GM19351 (cell line): Measurements from ENCODE around the gene ERLIN1.
A peak's percentile ranks its signal among the peaks of the same experiment; 100 is the strongest.

Experiments used
- ATAC-seq: cut with Tn5 transposase; IDR thresholded peaks from one replicate; pipeline ENCODE4 v1.9.1; 2021; ENCODE audit warnings: mild to moderate bottlenecking, moderate library complexity; ENCODE audit not compliant: unreplicated experiment

ERLIN1 gene

GRCh38 chr10:100173035-100173434 lies 12.8 kb downstream of the ERLIN1 start:
- ATAC-seq: no peak

- no peak for ATAC-seq
These were observed 13.5 kb downstream of the ERLIN1 start for GRCh38 chr10:100172349-100172748.

GRCh38 chr10:100168313-100168643 lies 17.6 kb downstream of the ERLIN1 start:
- no peak for ATAC-seq

- no peak for ATAC-seq
These were observed 18.1 kb downstream of the ERLIN1 start for GRCh38 chr10:100167553-100168312.

DNA sequence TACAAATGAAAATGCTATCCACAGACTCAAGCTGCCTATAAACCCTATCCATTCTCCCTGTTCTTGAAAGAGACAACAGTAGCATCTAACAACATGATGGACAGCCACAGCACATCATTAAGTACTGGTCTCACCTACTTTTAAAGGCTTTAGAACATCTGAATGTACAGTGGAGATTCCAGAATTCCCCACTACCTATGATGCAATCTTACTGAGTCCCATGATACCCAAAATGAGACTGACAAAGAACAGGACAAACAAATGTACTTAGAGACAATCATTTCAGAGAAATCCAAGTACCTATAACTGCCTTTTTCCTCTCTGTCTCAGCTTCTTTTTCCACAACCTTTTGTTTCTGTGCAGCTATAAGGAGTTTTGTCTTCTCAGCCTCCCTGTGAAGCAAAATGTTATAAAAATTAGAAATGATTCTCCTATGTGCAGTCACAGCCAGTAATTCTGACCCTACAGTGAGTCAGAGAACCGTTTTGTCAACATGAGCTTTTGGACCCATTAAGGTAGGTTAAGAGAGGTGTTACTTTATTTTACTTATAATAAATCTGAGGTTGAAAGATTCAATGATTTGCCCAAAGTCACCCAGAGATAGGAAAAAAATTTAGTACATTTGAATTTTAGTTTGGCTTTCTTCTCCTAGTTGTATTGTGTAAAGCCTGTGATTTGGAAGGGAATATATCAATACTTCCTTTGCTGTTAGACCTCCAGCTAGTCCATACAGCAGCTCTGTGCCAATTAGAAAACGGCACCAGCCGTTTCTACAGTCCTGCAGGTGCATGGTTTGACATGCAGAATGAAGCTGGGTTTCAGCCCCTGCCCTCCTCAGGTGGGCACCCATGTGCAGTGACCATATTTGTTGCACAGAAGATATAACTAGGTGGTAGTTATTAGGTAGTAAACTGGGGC lies 21.9 kb downstream of the ERLIN1 start:
- ATAC-seq: no peak

DNA sequence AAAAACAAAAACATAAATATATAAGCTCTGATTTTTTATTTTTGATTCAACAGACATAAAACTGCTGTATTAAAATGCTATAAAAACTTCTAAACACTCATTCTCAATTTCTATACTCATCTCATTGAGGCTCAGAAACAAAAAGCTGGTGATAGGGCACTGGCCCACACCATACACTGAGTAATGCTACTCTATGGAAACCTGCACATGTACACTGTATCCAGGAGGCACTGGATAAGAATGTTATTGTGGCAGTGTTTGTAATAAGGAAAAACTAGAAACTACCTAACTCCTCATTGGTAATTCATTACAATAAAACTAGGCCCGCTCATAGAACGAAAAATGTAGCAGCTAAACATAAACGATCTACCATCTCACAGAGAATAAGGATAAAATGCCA lies 23.1 kb downstream of the ERLIN1 start:
- ATAC-seq: no peak

GRCh38 chr10:100158044-100158805 lies 27.6 kb downstream of the ERLIN1 start:
- ATAC-seq: peak; percentile 93

GRCh38 chr10:100157156-100157555 lies 28.7 kb downstream of the ERLIN1 start:
- ATAC-seq: no peak

- no peak for ATAC-seq
These were observed 29.9 kb downstream of the ERLIN1 start for GRCh38 chr10:100155936-100156335.

GRCh38 chr10:100154666-100155065 lies 31.2 kb downstream of the ERLIN1 start:
- ATAC-seq: no peak

DNA sequence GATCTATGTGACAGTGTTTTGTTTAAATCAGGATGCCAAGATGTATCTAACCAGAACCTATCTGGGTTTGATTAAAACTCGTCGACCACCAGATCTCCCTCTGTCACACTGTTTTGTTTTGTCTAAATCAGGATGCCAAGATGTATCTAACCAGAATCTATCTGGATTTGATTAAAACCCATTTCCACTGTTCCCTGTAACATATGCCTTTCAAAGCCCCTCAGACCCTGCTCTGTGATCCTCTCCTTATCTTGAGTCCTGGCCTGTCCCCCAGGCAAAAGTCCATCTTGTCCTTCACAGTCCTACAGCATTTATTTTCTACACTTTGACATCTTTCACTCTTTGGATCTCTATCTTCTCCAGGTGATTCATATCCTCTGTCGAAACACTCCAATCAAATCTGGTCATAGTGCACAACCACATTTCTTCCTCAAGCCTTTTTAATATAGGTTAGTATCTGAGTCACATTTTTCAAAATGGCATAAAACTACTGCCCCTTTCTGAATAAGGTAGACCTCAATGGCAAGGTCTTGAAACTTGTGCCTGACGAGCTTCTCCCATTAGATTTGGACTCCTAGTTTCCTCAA lies 32.5 kb downstream of the ERLIN1 start:
- no peak for ATAC-seq

- no peak for ATAC-seq
These were observed 34.0 kb downstream of the ERLIN1 start for GRCh38 chr10:100151723-100152300.

- no peak for ATAC-seq
These were observed 37.2 kb downstream of the ERLIN1 start for GRCh38 chr10:100148353-100149211.

GRCh38 chr10:100146875-100147650 lies 38.8 kb downstream of the ERLIN1 start:
- ATAC-seq: no peak

- no peak for ATAC-seq
These were observed 39.4 kb downstream of the ERLIN1 start for GRCh38 chr10:100146398-100146797.

DNA sequence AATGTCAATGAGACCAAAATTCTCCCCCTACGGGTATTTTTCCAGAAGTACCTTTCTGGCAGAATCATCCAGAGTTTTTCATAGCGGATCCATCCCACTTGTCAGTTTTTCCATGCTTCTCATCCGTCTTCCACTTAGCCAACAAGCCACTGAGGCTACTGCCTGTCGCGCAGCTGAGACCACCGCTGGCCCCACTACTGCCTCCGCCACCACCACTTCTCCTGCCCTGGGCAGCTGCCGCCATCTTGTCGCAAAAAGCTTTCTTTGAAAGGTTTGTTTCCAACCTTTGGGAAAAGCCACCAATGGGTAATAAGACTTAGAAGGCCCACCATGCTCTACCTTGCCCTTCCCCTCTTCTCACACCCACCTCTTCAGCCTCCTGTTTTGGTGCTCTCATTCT lies 42.1 kb downstream of the ERLIN1 start:
- no peak for ATAC-seq

- ATAC-seq: no peak
These were observed 44.3 kb downstream of the ERLIN1 start for GRCh38 chr10:100141446-100142087.

DNA sequence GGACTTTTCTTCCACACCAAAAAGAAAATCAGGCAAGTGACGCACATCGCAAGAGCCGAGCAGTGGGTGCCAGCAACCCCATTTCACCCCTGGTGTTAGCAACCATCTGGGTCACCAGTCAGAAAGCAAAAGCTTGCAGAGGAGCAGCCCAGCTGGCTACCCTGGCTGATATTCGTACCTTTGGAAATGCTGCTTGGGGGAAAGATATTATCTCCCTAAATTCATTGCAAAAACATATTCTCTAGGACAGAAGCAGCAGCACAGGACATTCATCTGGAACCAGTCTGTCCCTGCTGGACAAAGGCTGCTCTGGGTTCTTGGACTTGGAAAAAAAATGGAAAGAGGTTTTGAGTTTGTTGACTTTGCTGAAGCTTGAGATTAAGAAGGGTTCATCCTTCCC lies 45.8 kb downstream of the ERLIN1 start:
- ATAC-seq: no peak
